Muscle of arm (tissue), 12 donors: Measurements from ENCODE around the gene SSX4B. TPM values are rescaled to one million over a fixed set of nuclear protein-coding genes. Genes with fewer than 3 reads are reported as not detected.

Source experiments
- polyA plus RNA-seq, 12 donors: library from polyadenylated mRNA; unstranded; fragments of 120-200 nt; gene quantifications; one replicate each; pipeline ENCODE4 v1.2.1, GENCODE V29; 2013; ENCODE audit not compliant: insufficient read length in 12 of 12

The SSX4B gene
- polyA plus RNA-seq, 12 donors = not detected

Other genes with a start within 250 kb of the SSX4B start
- not detected for gene SSX5, start 215.2 kb downstream of the SSX4B start, polyA plus RNA-seq
- under 1 TPM in 1 of 12 donors, not detected in 11; 0.12 TPM for gene SSX1, start 156.6 kb downstream of the SSX4B start, polyA plus RNA-seq
- gene SSX3, start 55.3 kb downstream of the SSX4B start, polyA plus RNA-seq = not detected
- not detected for gene SSX4, start 28.4 kb downstream of the SSX4B start, polyA plus RNA-seq
- gene SLC38A5, start 58.3 kb upstream of the SSX4B start, polyA plus RNA-seq = 10 to 100 TPM in 2 of 12 donors, 1 to 10 TPM in 9, not detected in 1; 3.6 to 30.2 (median 7.7) TPM
- 10 to 100 TPM in 11 of 12 donors, not detected in 1; 19.4 to 37.3 (median 25.8) TPM for gene FTSJ1, start 64.2 kb upstream of the SSX4B start, polyA plus RNA-seq
- 10 to 100 TPM in 1 of 12 donors, 1 to 10 TPM in 10, not detected in 1; 2.5 to 12.9 (median 4.0) TPM for gene PORCN, start 97.0 kb upstream of the SSX4B start, polyA plus RNA-seq
- 10 to 100 TPM in 11 of 12 donors, not detected in 1; 13.1 to 34.0 (median 17.4) TPM for gene EBP, start 109.8 kb upstream of the SSX4B start, polyA plus RNA-seq
- 10 to 100 TPM in 1 of 12 donors, 1 to 10 TPM in 10, not detected in 1; 5.8 to 11.3 (median 8.0) TPM for gene TBC1D25, start 127.8 kb upstream of the SSX4B start, polyA plus RNA-seq
- gene RBM3, start 162.5 kb upstream of the SSX4B start, polyA plus RNA-seq = 100 to 1,000 TPM; 275 to 787 (median 338) TPM
- 100 to 1,000 TPM in 2 of 12 donors, 10 to 100 TPM in 9, not detected in 1; 77.4 to 117 (median 87.8) TPM for gene WDR13, start 185.5 kb upstream of the SSX4B start, polyA plus RNA-seq